Stimulated activated CD4-positive, alpha-beta T cell treated with anti-CD3 and anti-CD28 coated beads, Interleukin-2, amount 100 ng/mL, for 24 hours (primary cell): Measurements from ENCODE around the gene HELT.
"Not testable (repeated sequence)": the region's sequence is repeated elsewhere in the genome, so short reads cannot be mapped to it uniquely, and the experiment has no call there.

ENCODE experiments used
- DNase-seq, 2 donors: peaks; one replicate each; pipeline ENCODE4 v3.0.0-alpha.2; 2020

HELT gene

GRCh38 chr4:185017964-185018772, at the start of gene HELT:
Gene HELT (plus strand): TSS chr4:185018490. CDS start chr4:185018929, 439 bp downstream.
- DNase-seq: peak in 1 of 2 donors; percentile 6

GRCh38 chr4:184968784-184969201, 49.5 kb upstream of the HELT start:
- no peak for DNase-seq

GRCh38 chr4:184969610-184970009, 48.7 kb upstream of the HELT start:
- DNase-seq: no peak

GRCh38 chr4:184972991-184973390, 45.3 kb upstream of the HELT start:
- DNase-seq: no peak

DNA sequence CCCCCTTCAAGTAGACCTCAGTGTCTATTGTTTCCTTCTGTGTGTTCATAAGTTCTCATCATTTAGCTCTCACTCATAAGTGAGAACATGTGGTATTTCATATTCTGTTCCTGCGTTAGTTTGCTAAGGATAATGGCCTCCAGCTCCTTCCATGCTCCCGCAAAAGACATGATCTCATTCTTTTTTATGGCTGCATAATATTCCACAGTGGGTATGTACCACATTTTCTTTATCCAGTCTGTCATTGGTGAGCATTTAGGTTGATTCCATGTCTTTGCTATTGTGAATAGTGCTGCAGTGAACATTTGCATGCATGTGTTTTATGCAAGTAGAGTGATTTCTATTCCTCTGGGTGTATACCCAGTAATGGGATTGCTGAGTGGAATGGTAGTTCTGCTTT, 41.9 kb upstream of the HELT start:
- DNase-seq: not testable (repeated sequence)

DNA sequence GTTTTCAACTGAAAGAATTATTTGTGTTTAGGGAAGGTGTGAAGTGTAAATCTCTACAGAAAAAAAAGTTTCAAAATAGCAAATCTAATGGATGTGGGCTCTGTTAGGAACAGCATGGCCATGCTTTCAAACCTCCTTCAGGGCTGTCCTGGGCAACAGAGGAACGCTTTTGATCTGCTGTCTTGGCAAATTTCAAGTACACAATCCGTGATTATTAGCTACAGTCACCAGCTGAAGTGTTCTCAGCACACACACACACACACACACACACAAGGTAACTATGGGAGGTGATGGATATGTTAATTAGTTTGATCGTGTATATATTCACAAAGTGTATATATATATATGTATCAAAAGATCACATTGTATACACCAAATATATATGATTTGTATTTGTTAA, 40.5 kb upstream of the HELT start:
- no peak for DNase-seq

GRCh38 chr4:184978211-184978610, 40.1 kb upstream of the HELT start:
- no peak for DNase-seq

- no peak for DNase-seq
Observed at GRCh38 chr4:184979461-184980124, 38.7 kb upstream of the HELT start.

DNA sequence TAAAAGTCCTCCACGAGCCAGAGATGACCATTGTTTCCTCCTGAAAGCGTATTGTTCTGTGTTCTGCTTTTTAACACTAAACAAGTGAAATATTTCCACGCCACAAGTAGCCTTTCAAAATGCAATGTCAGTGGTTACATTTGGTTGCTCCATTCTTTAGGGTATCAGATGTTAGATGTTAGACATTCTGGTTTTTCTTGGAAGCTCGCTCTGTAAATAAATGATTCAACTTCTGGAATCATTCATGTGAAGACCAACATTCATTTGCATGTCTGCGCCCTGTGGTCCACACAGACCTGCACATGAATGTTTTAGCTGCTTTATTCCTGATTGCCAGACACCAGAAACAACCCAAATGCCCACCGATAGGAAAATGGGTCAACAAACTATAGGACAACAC, 38.0 kb upstream of the HELT start:
- no peak for DNase-seq

- peak; percentile 70 to 79 for DNase-seq
Observed at GRCh38 chr4:184983672-184984356, 34.5 kb upstream of the HELT start.

GRCh38 chr4:184987493-184988031, 30.7 kb upstream of the HELT start:
- no peak for DNase-seq

GRCh38 chr4:184988611-184989010, 29.7 kb upstream of the HELT start:
- no peak for DNase-seq

GRCh38 chr4:184989283-184989682, 29.0 kb upstream of the HELT start:
- not testable (repeated sequence) for DNase-seq

DNA sequence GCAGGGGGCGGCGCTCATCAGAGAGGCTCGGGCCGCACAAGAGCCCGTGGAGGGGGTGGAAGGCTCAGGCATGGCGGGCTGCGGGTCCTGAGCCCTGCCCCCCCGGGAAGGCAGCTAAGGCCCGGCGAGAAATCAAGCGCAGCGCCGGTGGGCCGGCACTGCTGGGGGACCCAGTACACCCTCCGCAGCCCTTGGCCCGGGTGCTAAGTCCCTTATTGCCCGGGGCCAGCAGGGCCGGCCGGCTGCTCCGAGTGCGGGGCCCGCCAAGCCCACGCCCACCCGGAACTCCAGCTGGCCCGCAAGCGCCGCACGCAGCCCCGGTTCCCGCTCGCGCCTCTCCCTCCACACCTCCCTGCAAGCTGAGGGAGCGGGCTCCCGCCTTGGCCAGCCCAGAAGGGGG, 28.2 kb upstream of the HELT start:
- not testable (repeated sequence) for DNase-seq

GRCh38 chr4:184991860-184992259, 26.4 kb upstream of the HELT start:
- no peak for DNase-seq

DNA sequence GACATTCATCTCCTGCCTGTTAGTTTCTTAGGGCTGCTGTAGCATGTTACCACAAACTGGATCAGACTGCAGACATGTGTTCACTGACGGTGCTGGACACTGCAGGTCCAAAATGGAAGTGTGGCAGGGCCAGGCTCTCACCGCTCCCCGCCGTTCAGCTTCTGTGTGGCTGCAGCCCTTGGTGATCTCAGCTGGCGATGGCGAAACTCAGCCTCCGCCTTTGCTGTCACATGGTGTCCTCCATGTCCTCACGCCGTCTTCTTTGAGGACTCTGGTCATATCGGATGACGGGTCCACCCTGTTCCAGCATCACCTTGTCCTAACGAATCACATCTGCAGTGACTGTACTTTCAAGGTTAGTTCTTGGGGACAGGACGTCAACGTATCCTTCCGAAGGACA, 25.9 kb upstream of the HELT start:
- no peak for DNase-seq

- no peak for DNase-seq
Observed at GRCh38 chr4:184993247-184993646, 25.0 kb upstream of the HELT start.

DNA sequence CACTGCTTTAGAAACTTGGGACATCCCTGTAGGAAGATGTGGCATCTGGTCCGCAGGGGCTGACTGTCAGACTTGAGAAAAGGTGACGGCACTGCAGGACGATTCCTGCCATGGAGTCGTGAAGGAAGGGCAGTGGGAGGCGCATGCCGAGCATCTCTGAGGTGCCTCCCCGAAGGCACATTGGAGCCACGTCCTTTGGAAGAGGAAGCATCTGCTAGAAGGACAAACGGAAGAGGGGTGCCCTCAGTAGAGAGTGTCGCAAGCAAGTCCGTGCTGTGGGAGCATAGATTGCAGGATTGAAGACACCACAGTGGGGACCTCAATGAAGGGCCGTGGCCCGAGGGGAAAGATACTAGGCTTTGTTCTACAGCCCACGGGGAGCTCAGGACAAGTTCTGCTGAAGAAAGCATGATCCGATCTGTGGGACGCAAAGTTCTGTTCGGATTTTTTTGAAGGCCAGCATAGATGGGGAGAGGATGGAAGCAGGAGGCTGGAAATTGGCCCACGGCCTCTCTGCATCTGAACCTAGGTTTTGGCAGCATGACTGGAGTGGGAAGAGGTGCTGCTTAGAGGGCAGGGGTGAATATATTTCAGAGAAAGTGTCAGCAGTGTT, 24.2 kb upstream of the HELT start:
- DNase-seq: no peak

- no peak for DNase-seq
Observed at GRCh38 chr4:184994623-184995010, 23.7 kb upstream of the HELT start.

GRCh38 chr4:184997656-184998055, 20.6 kb upstream of the HELT start:
- DNase-seq: not testable (repeated sequence)

DNA sequence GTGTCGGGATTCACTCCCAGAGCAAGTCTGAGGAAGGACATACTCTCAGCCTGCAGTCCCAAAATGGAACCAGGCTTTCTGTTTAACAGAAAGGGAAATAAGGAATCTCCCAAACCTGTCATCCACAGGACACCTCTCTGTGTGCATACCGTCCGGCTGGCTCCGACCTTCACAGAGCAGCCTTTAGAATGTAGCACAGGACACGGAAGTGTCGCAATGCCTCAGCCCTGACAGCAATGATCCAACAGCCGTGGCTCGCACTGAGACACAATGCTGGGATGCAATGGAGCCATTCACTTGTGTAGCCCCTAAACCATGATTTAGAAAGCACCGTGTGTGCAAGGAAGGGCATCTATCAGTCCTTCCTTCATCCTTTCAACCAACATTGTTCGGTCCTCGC, 15.5 kb upstream of the HELT start:
- DNase-seq: no peak

DNA sequence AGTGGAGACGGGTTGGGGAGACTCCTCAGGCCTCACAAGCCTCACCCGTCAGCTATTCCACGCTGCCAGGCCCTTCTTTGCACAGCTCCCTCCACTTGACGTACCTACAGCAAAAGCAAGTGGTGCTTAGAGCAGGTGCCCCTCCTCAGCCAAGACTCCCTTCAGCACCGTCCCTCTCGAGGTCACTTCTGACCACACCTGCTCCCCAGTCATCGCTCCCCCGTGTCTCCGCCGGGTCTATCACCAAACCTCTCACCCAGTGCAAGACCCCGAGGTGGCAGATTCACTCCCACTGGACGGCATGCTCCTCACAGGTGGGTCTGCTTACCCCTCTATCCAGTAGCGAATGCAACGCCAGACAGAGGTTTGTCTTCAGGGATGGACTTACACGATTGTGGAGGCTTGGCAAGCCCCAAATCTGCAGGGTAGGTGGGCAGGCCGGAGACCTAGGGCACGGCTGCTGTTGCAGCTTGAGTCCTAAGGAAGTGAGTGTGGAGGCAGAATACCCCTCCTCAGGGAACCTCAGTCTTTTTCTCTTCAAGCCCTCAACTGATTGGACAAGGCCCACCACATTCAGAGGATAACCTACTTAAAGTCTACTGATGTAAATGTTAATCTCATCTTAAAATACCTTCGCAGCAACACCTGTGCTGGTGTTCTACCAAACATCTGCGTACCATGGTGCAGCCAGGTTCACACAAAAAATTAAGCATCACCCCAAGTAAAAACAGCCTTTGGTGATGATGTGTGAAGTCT, 14.5 kb upstream of the HELT start:
- no peak for DNase-seq
